ENCODE measurements around the gene CDIPT.

The CDIPT gene

DNA sequence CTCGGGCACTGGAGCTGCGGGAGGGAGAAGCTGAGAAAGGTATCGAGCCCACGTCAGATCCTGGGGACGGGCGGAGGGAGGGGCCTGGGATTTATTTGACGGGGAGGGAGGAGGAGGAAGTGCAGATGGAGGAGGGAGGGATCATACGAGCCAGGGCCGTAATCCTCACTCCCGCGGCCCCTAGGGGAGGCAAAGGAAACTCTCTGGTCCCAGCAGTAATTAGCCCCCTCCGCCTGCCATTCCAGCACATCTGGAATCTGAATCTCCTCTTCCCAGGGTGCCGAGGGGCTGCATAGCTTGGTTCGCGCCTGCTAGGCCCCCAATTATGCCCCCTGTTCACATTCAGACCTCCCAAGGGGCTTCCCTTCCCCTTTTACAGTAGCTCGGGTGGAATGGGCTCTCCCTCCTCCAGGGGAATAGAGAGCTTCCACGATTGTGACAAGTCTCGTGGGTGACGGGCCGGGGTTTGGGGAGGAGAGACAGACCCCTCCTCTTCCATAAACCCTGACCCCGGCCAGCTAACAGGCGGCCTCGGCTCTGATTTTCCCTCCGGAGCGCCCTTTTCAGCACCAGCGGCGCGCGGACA is 36.6 kb upstream of the CDIPT start, which contains the start of gene SEZ6L2:
Gene SEZ6L2 (minus strand): TSS at position 35 of the 586 bp plus-strand sequence. CDS start 531 bp downstream, outside the sequence.
- Histone ChIP-seq H3K4me1 (ENCODE audit: control insufficient read depth, insufficient read depth, low read depth, low read length) (peaks cover 34% of the 10 kb centered on the region), H2BK12ac (ENCODE audit: low read length in 2 of 2) (no peak within 1 kb of the TSS), H2AFZ (ENCODE audit: low read depth, low read length) (peak within 1 kb of the TSS; percentile 15), H3K27me3 (ENCODE audit: control insufficient read depth in 1 of 2, insufficient read depth in 1 of 2, low read length in 2 of 2) (peaks cover 0 to 34% of the 10 kb centered on the region in 2 experiments), H3K27ac (ENCODE audit: low read length, poor library complexity, severe bottlenecking) (peak within 1 kb of the TSS; percentile 92), H3K23ac (ENCODE audit: low read length in 2 of 2) (peak within 1 kb of the TSS in 1 of 2 experiments; percentile 36), H3K18ac (ENCODE audit: low read depth in 1 of 2, low read length in 2 of 2) (peak within 1 kb of the TSS; percentile 29 to 37), H3K36me3 (ENCODE audit: control insufficient read depth in 1 of 2, insufficient read depth in 2 of 2, low read depth in 1 of 2, low read length in 2 of 2) (peaks cover 0 to 24% of the 10 kb centered on the region in 2 experiments), H3K4me2 (ENCODE audit: low read length, poor library complexity, severe bottlenecking) (peak within 1 kb of the TSS; percentile 96), H2BK120ac (ENCODE audit: low read depth, low read length) (no peak within 1 kb of the TSS), H3K9ac (ENCODE audit: low read length) (peak within 1 kb of the TSS; percentile 75), H2BK15ac (ENCODE audit: low read depth, poor library complexity, severe bottlenecking) (peak within 1 kb of the TSS; percentile 73), H4K8ac (ENCODE audit: low read length) (no peak within 1 kb of the TSS), H2BK5ac (ENCODE audit: low read depth, low read length, poor library complexity, severe bottlenecking) (peak within 1 kb of the TSS; percentile 73), H3K4me3 (ENCODE audit: insufficient read depth in 1 of 2, low read depth in 1 of 2, low read length in 2 of 2) (peak within 1 kb of the TSS; percentile 65 to 83), H2AK5ac (ENCODE audit: low read length, severe bottlenecking) (no peak within 1 kb of the TSS), H4K91ac (ENCODE audit: low read length) (no peak within 1 kb of the TSS), H3K14ac (ENCODE audit: low read length in 2 of 2) (no peak within 1 kb of the TSS), H3K79me1 (replicated peaks; ENCODE audit: low read length, poor library complexity, severe bottlenecking) (peaks cover 23% of the 10 kb centered on the region), H3K4ac (ENCODE audit: low read depth in 1 of 2, low read length in 2 of 2) (peak within 1 kb of the TSS in 1 of 2 experiments; percentile 26), H3K9me3 (ENCODE audit: control insufficient read depth, low read length) (no peaks in the 10 kb centered on the region)
- WGBS, result 0% methylated on average over 24 of the region's 29 CpGs
- DNase-seq, result peak; percentile 97

DNA sequence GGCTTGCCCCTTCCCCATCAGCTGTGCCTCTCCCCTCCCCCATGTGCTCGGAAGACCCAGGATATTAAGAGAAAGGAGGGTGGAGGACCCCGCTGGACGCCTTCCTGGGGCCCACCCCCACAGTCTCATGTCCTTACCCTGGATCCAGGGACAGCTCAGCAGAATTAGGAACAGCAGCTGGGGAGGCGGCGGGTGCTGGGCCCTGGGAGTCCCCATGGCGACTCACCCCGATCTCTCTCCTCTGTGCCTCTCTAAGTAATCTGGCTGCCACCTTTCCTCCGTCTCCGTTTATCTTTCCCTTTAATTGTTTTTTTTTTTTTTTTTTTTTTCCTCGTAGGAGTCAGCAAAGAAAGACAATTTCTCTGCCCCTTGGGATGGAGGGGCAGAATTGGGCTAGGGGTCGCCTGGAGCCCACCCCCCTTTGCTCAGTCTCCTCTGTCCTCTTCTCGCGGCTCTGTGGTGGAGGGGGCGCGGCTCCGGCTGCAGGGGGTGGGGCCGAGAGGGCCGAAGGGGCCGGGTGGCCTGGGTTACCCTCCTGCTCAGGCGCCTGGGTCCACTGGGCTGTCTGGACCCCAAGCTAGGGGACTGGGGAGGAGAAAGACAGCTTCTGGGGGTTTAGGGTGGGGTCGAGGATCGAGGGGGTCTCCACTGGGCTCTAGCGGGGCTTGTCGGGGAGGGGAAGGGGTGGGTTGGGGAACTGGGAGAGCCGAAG is 35.9 kb upstream of the CDIPT start:
- Histone ChIP-seq H3K36me3 (ENCODE audit: control insufficient read depth in 1 of 2, insufficient read depth in 2 of 2, low read depth in 1 of 2, low read length in 2 of 2) (peaks cover 0 to 22% of the 10 kb centered on the region in 2 experiments), H2BK120ac (ENCODE audit: low read depth, low read length) (no peak overlapping the region), H3K23ac (ENCODE audit: low read length in 2 of 2) (peak overlapping the region in 1 of 2 experiments; percentile 36), H4K8ac (ENCODE audit: low read length) (no peak overlapping the region), H2BK12ac (ENCODE audit: low read length in 2 of 2) (no peak overlapping the region), H3K9ac (ENCODE audit: low read length) (no peak overlapping the region), H3K4me1 (ENCODE audit: control insufficient read depth, insufficient read depth, low read depth, low read length) (peaks cover 34% of the 10 kb centered on the region), H3K4me2 (ENCODE audit: low read length, poor library complexity, severe bottlenecking) (peak overlapping the region; percentile 96), H3K4me3 (ENCODE audit: insufficient read depth in 1 of 2, low read depth in 1 of 2, low read length in 2 of 2) (peak overlapping the region in 1 of 2 experiments; percentile 59), H3K27me3 (ENCODE audit: control insufficient read depth in 1 of 2, insufficient read depth in 1 of 2, low read length in 2 of 2) (peaks cover 0 to 34% of the 10 kb centered on the region in 2 experiments), H2BK5ac (ENCODE audit: low read depth, low read length, poor library complexity, severe bottlenecking) (no peak overlapping the region), H3K18ac (ENCODE audit: low read depth in 1 of 2, low read length in 2 of 2) (peak overlapping the region in 1 of 2 experiments; percentile 37), H2AK5ac (ENCODE audit: low read length, severe bottlenecking) (no peak overlapping the region), H3K14ac (ENCODE audit: low read length in 2 of 2) (no peak overlapping the region), H2BK15ac (ENCODE audit: low read depth, poor library complexity, severe bottlenecking) (peak overlapping the region; percentile 73), H3K4ac (ENCODE audit: low read depth in 1 of 2, low read length in 2 of 2) (peak overlapping the region in 1 of 2 experiments; percentile 15), H3K9me3 (ENCODE audit: control insufficient read depth, low read length) (no peaks in the 10 kb centered on the region), H2AFZ (ENCODE audit: low read depth, low read length) (no peak overlapping the region), H3K79me1 (replicated peaks; ENCODE audit: low read length, poor library complexity, severe bottlenecking) (peaks cover 23% of the 10 kb centered on the region), H3K27ac (ENCODE audit: low read length, poor library complexity, severe bottlenecking) (peak overlapping the region; percentile 92), H4K91ac (ENCODE audit: low read length) (no peak overlapping the region)
- peak; percentile 24 for DNase-seq
- WGBS, result 2% methylated on average over 22 of the region's 25 CpGs

DNA sequence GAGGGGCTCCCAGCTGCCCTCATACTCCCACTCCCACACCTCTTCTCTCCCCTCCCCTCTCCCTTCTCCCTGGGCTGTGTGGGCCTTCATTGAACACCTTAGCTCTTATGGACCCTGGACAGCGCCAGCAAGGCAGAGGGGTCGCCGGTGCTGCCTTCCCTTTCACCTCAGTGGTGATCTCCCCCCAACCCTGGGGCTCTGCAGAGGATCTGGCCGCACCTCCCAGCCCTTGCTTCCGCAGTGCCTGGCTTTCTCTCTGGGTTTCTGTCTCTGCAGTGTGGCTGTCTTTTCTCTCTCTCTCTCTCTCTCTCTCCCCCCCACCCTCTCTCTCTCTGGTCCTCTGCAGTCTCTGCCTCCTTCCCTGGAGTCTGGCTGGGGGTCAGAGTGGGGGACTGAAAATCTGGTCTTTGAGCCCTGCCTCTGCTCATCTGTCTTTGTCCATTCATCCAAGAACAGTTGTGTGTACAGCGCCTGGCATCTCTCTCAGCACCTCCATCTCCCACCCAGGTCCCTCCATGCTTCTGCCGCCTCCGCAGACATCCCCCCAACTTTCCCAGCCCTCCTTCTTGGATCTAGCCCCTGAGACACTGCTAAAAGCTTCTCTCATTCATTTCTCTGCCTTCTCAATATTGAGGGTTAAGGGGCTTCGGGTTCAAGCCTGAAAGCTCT is 35.2 kb upstream of the CDIPT start:
- H3K4me1 ChIP-seq (ENCODE audit: control insufficient read depth, insufficient read depth, low read depth, low read length), result peaks cover 34% of the 10 kb centered on the region
- no peak overlapping the region for H3K9ac ChIP-seq (ENCODE audit: low read length)
- H3K36me3 ChIP-seq (ENCODE audit: control insufficient read depth in 1 of 2, insufficient read depth in 2 of 2, low read depth in 1 of 2, low read length in 2 of 2), result peaks cover 0 to 15% of the 10 kb centered on the region in 2 experiments
- peak overlapping the region; percentile 96 for H3K4me2 ChIP-seq (ENCODE audit: low read length, poor library complexity, severe bottlenecking)
- H2BK5ac ChIP-seq (ENCODE audit: low read depth, low read length, poor library complexity, severe bottlenecking), result no peak overlapping the region
- no peak overlapping the region for H2AFZ ChIP-seq (ENCODE audit: low read depth, low read length)
- H3K9me3 ChIP-seq (ENCODE audit: control insufficient read depth, low read length), result no peaks in the 10 kb centered on the region
- H3K79me1 ChIP-seq (replicated peaks; ENCODE audit: low read length, poor library complexity, severe bottlenecking), result peaks cover 18% of the 10 kb centered on the region
- no peak overlapping the region for H4K91ac ChIP-seq (ENCODE audit: low read length)
- H3K14ac ChIP-seq (ENCODE audit: low read length in 2 of 2), result no peak overlapping the region
- H3K4me3 ChIP-seq (ENCODE audit: insufficient read depth in 1 of 2, low read depth in 1 of 2, low read length in 2 of 2), result peak overlapping the region in 1 of 2 experiments; percentile 59
- DNase-seq, result no peak
- no peak overlapping the region for H2BK15ac ChIP-seq (ENCODE audit: low read depth, poor library complexity, severe bottlenecking)
- no peak overlapping the region for H3K4ac ChIP-seq (ENCODE audit: low read depth in 1 of 2, low read length in 2 of 2)
- no peak overlapping the region for H3K23ac ChIP-seq (ENCODE audit: low read length in 2 of 2)
- H3K27ac ChIP-seq (ENCODE audit: low read length, poor library complexity, severe bottlenecking), result no peak overlapping the region
- H2AK5ac ChIP-seq (ENCODE audit: low read length, severe bottlenecking), result no peak overlapping the region
- 2% methylated on average over 6 of the region's 9 CpGs for WGBS
- H3K27me3 ChIP-seq (ENCODE audit: control insufficient read depth in 1 of 2, insufficient read depth in 1 of 2, low read length in 2 of 2), result peaks cover 0 to 34% of the 10 kb centered on the region in 2 experiments
- H2BK120ac ChIP-seq (ENCODE audit: low read depth, low read length), result no peak overlapping the region
- no peak overlapping the region for H3K18ac ChIP-seq (ENCODE audit: low read depth in 1 of 2, low read length in 2 of 2)
- H2BK12ac ChIP-seq (ENCODE audit: low read length in 2 of 2), result no peak overlapping the region
- H4K8ac ChIP-seq (ENCODE audit: low read length), result no peak overlapping the region

DNA sequence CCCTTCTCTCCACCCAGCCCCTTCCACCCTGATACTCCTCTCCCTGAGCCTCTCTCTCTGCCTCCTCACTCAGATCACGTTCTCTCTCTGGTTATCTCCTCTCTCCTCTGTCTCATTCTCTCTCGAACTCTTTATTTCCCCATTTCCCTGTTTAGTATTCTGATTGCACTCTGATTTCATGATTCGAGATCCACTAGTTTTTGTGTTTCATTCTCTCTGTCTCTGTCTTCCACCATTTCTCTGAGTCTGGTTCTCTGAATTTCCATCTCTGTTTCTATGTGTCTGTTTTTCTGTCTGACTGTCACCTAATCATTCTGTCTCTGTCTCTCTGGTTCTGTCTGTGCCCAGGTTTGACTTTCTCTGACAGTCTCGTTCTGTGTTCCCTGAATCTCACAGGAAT is 34.3 kb upstream of the CDIPT start:
- no peak overlapping the region for H3K27ac ChIP-seq (ENCODE audit: low read length, poor library complexity, severe bottlenecking)
- H3K9ac ChIP-seq (ENCODE audit: low read length), result no peak overlapping the region
- no peak overlapping the region for H3K23ac ChIP-seq (ENCODE audit: low read length in 2 of 2)
- no peak overlapping the region for H3K14ac ChIP-seq (ENCODE audit: low read length in 2 of 2)
- peaks cover 32% of the 10 kb centered on the region for H3K4me1 ChIP-seq (ENCODE audit: control insufficient read depth, insufficient read depth, low read depth, low read length)
- H4K91ac ChIP-seq (ENCODE audit: low read length), result no peak overlapping the region
- no peak overlapping the region for H2BK5ac ChIP-seq (ENCODE audit: low read depth, low read length, poor library complexity, severe bottlenecking)
- H3K18ac ChIP-seq (ENCODE audit: low read depth in 1 of 2, low read length in 2 of 2), result no peak overlapping the region
- H3K36me3 ChIP-seq (ENCODE audit: control insufficient read depth in 1 of 2, insufficient read depth in 2 of 2, low read depth in 1 of 2, low read length in 2 of 2), result peaks cover 0 to 19% of the 10 kb centered on the region in 2 experiments
- H3K4me2 ChIP-seq (ENCODE audit: low read length, poor library complexity, severe bottlenecking), result no peak overlapping the region
- H2AFZ ChIP-seq (ENCODE audit: low read depth, low read length), result no peak overlapping the region
- no peaks in the 10 kb centered on the region for H3K9me3 ChIP-seq (ENCODE audit: control insufficient read depth, low read length)
- H2BK120ac ChIP-seq (ENCODE audit: low read depth, low read length), result no peak overlapping the region
- H3K4me3 ChIP-seq (ENCODE audit: insufficient read depth in 1 of 2, low read depth in 1 of 2, low read length in 2 of 2), result no peak overlapping the region
- H4K8ac ChIP-seq (ENCODE audit: low read length), result no peak overlapping the region
- no peak overlapping the region for H2BK12ac ChIP-seq (ENCODE audit: low read length in 2 of 2)
- no peak overlapping the region for H3K4ac ChIP-seq (ENCODE audit: low read depth in 1 of 2, low read length in 2 of 2)
- no peak overlapping the region for H2AK5ac ChIP-seq (ENCODE audit: low read length, severe bottlenecking)
- peaks cover 17% of the 10 kb centered on the region for H3K79me1 ChIP-seq (replicated peaks; ENCODE audit: low read length, poor library complexity, severe bottlenecking)
- no peak overlapping the region for H2BK15ac ChIP-seq (ENCODE audit: low read depth, poor library complexity, severe bottlenecking)
- H3K27me3 ChIP-seq (ENCODE audit: control insufficient read depth in 1 of 2, insufficient read depth in 1 of 2, low read length in 2 of 2), result peaks cover 0 to 34% of the 10 kb centered on the region in 2 experiments
- WGBS, result 51% methylated on average over 4 of the region's 4 CpGs
- DNase-seq, result no peak

Measured in mesenchymal stem cell (in vitro differentiated cells and primary cell).